Uterus (tissue), 2 donors: Measurements from ENCODE around the gene RELL1.

Experiments used
- POLR2A ChIP-seq, 2 donors: fragments of 450-650 bp; IDR thresholded peaks; one replicate each; pipeline ENCODE4 v1.6.1; 2016; ENCODE audit warnings: antibody characterized with exemption in 2 of 2, mild to moderate bottlenecking in 1 of 2, moderate library complexity in 1 of 2
- TF ChIP-seq, protein P1 (sequence below), 4 experiments: fragments of 200-600 bp in 2 of 4; fragments of 450-650 bp in 2 of 4; sonication (generic) in 2 of 4; IDR thresholded peaks; one replicate each; pipeline ENCODE4 v1.5.1; 2016 to 2019; ENCODE audit warnings: antibody characterized with exemption in 4 of 4, mild to moderate bottlenecking in 2 of 4, moderate library complexity in 1 of 4

- no peak for TF ChIP-seq POLR2A (IDR thresholded peaks at IDR 0.05)
- TF ChIP-seq, protein P1, sequence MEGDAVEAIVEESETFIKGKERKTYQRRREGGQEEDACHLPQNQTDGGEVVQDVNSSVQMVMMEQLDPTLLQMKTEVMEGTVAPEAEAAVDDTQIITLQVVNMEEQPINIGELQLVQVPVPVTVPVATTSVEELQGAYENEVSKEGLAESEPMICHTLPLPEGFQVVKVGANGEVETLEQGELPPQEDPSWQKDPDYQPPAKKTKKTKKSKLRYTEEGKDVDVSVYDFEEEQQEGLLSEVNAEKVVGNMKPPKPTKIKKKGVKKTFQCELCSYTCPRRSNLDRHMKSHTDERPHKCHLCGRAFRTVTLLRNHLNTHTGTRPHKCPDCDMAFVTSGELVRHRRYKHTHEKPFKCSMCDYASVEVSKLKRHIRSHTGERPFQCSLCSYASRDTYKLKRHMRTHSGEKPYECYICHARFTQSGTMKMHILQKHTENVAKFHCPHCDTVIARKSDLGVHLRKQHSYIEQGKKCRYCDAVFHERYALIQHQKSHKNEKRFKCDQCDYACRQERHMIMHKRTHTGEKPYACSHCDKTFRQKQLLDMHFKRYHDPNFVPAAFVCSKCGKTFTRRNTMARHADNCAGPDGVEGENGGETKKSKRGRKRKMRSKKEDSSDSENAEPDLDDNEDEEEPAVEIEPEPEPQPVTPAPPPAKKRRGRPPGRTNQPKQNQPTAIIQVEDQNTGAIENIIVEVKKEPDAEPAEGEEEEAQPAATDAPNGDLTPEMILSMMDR (IDR thresholded peaks at IDR 0.05): no peak
Observed at GRCh38 chr4:37646247-37646646, 39.9 kb downstream of the RELL1 start.
